CD4-positive, alpha-beta T cell (primary cell): ENCODE measurements around the gene PRR5L. TPM values are rescaled to one million over a fixed set of nuclear protein-coding genes. Genes with fewer than 3 reads are reported as not detected.

ENCODE experiments used
- ATAC-seq: fragments of 200-7000 bp; cut with Tn5 transposase; one replicate; pipeline ENCODE4 v1.10.0; 2022; ENCODE audit warnings: mild to moderate bottlenecking; ENCODE audit not compliant: poor library complexity
- CTCF ChIA-PET: fragments of 350-600 bp; sonication (Branson Sonifier 250); formaldehyde crosslinking; loops from one replicate; lab custom pipeline; 2021; ENCODE audit warnings: antibody characterized with exemption, inconsistent platforms; lab: Charles Lee
- POLR2A ChIA-PET: fragments of 350-600 bp; sonication (Branson Sonifier 250); formaldehyde crosslinking; loops from one replicate; lab custom pipeline; 2021; ENCODE audit warnings: antibody characterized with exemption, inconsistent platforms; lab: Charles Lee
- DNase-seq, 14 experiments: peaks; one replicate each; pipeline ENCODE4 v3.0.0-alpha.2; 2013 to 2020; ENCODE audit warnings: mixed read lengths in 2 of 14
- H3K27ac ChIP-seq, 2 donors: one replicate each; pipeline versions ENCODE4 v1.5.1 to v1.7.0; 2013; ENCODE audit warnings: low read length in 2 of 2, low read depth in 1 of 2, mild to moderate bottlenecking in 1 of 2
- H3K27me3 ChIP-seq, 2 experiments: 1 replicate in 1 of 2; 2 replicates in 1 of 2; pipeline versions ENCODE4 v1.6.1 to v1.7.0; 2013; ENCODE audit warnings: low read length in 2 of 2, control low read depth in 1 of 2, mild to moderate bottlenecking in 1 of 2, moderate library complexity in 1 of 2; ENCODE audit not compliant: insufficient read depth in 2 of 2, control insufficient read depth in 1 of 2
- H3K36me3 ChIP-seq: one replicate; pipeline ENCODE4 v1.6.1; 2013; ENCODE audit warnings: low read length, control low read depth; ENCODE audit not compliant: insufficient read depth
- H3K4me1 ChIP-seq: one replicate; pipeline ENCODE4 v1.6.1; 2013; ENCODE audit warnings: low read length, control low read depth; ENCODE audit not compliant: insufficient read depth
- H3K4me3 ChIP-seq: one replicate; pipeline ENCODE4 v1.5.1; 2013; ENCODE audit warnings: mild to moderate bottlenecking, low read length, moderate library complexity
- H3K9me3 ChIP-seq, 2 experiments: 1 replicate in 1 of 2; 2 replicates in 1 of 2; pipeline versions ENCODE4 v1.6.1 to v1.7.0; 2013; ENCODE audit warnings: low read length in 2 of 2, mild to moderate bottlenecking in 2 of 2, control low read depth in 1 of 2, moderate library complexity in 1 of 2; ENCODE audit not compliant: control insufficient read depth in 1 of 2, insufficient read depth in 1 of 2
- H3K27ac Mint-ChIP-seq: one replicate; pipeline ENCODE4 v1.8.0; 2020; ENCODE audit warnings: mixed read lengths
- H3K27me3 Mint-ChIP-seq: one replicate; pipeline ENCODE4 v1.8.0; 2021; ENCODE audit warnings: mixed read lengths
- H3K36me3 Mint-ChIP-seq: one replicate; pipeline ENCODE4 v1.8.0; 2021; ENCODE audit warnings: low read depth, mixed read lengths
- H3K4me1 Mint-ChIP-seq: one replicate; pipeline ENCODE4 v1.8.0; 2021; ENCODE audit warnings: low read depth, mixed read lengths
- H3K4me3 Mint-ChIP-seq: one replicate; pipeline ENCODE4 v1.8.0; 2020; ENCODE audit warnings: mild to moderate bottlenecking, mixed read lengths
- H3K9me3 Mint-ChIP-seq: one replicate; pipeline ENCODE4 v1.8.0; 2020; ENCODE audit warnings: mixed read lengths
- intact Hi-C, 2 experiments: fragments of 100-400 bp; cut with DNase I in 1 of 2; cut with micrococcal nuclease in 1 of 2; formaldehyde crosslinking; loops; one replicate each; pipeline versions ENCODE4 v1.15.1 to v1.9.0; 2023 to 2025; cut with DNase I, micrococcal nuclease
- total RNA-seq, 174 experiments: library from RNA in 2 of 174; stranded (reverse) in 2 of 174; gene quantifications; one replicate each; pipeline ENCODE4 v1.2.3 and lab custom pipeline; 2021 to 2026
- TF ChIP-seq, protein P1 (sequence below): fragments of 200-600 bp; IDR thresholded peaks from one replicate; pipeline ENCODE4 v1.8.0; 2022; ENCODE audit warnings: antibody characterized with exemption, mild to moderate bottlenecking

The PRR5L gene
- total RNA-seq, 2 experiments from 2014 or later, result 5.4 to 7.6 TPM

DNA sequence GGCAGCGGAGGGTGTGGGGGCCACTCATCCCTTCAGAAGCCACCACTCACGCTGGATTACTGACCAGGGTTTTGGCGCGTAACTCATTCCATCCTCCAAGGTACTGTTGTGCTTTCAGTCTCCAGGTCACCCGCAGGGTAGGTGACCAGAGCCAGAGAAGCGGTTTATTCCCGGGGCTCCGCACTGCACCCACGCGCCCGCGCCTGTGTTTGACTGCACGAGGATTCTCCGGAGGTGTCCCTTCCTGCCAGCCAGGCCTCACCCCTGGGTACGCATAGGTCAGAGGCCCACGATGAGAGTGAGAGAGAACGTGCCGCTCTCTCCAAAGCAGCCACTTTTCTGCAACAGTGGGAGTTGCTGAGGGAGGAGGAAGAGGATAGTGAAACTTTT, 158.5 kb downstream of the PRR5L start:
- TF ChIP-seq, protein P1, sequence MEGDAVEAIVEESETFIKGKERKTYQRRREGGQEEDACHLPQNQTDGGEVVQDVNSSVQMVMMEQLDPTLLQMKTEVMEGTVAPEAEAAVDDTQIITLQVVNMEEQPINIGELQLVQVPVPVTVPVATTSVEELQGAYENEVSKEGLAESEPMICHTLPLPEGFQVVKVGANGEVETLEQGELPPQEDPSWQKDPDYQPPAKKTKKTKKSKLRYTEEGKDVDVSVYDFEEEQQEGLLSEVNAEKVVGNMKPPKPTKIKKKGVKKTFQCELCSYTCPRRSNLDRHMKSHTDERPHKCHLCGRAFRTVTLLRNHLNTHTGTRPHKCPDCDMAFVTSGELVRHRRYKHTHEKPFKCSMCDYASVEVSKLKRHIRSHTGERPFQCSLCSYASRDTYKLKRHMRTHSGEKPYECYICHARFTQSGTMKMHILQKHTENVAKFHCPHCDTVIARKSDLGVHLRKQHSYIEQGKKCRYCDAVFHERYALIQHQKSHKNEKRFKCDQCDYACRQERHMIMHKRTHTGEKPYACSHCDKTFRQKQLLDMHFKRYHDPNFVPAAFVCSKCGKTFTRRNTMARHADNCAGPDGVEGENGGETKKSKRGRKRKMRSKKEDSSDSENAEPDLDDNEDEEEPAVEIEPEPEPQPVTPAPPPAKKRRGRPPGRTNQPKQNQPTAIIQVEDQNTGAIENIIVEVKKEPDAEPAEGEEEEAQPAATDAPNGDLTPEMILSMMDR, result no peak
- Histone ChIP-seq H3K4me1 (peaks cover 46% of the 10 kb centered on the region), H3K36me3 (peaks cover 9% of the 10 kb centered on the region), H3K27me3 (no peaks in the 10 kb centered on the region), H3K9me3 (no peaks in the 10 kb centered on the region), H3K27ac (no peak overlapping the region), H3K4me3 (no peak overlapping the region)
- Mint-ChIP-seq H3K9me3 (no peaks in the 10 kb centered on the region), H3K4me1 (peaks cover 42% of the 10 kb centered on the region), H3K4me3 (no peak overlapping the region), H3K27ac (no peak overlapping the region), H3K36me3 (peaks cover 4% of the 10 kb centered on the region), H3K27me3 (no peaks in the 10 kb centered on the region)
- ChIA-PET POLR2A (no interaction called here), CTCF (interaction anchor here (1.7 kb wide), 1 partner anchor 102 kb away, joined by 4 read pairs; no protein-coding TSS in a partner anchor)
- ATAC-seq, result no peak
- intact Hi-C loops, result loop anchor here in 1 of 2 experiments (10.0 kb wide), 1 partner anchor 100 kb away; no protein-coding TSS in a partner anchor
- DNase-seq, result no peak

DNA sequence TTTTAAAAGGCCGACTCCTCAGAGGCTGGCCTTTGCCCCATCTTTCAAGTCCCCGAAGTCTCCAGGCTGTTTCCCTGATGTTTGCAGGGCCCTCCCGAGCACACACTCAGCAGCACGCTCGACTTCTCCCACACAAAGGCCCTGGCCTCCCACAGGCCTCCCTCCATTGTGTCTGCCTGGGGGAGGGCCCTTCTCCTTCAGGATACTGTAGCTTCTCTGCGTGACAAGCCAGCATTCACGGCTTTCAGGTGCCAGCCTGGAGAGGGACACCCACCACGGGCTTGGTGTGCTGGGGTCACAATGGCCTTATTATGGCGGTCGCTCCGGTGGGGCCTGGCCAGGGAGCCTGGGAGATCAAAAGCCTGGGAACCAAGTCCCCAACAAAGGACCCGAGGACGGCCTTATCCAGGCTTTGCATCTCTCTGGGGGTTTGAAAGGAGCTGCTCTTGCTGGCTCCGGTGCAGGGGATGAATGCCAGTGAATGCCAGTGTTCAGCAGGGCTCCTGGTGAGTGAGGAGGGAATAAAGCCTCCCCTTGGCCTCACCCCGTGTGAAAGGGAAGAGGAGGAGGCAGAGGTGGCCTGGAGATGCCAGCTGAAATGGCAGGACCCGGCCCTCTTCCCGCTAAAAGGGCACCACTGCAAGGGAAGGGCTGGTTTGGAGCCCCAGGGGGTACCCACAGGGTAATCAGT, 159.0 kb downstream of the PRR5L start:
- Mint-ChIP-seq H3K4me3 (no peak overlapping the region), H3K27ac (no peak overlapping the region), H3K4me1 (peaks cover 36% of the 10 kb centered on the region), H3K27me3 (no peaks in the 10 kb centered on the region), H3K36me3 (peaks cover 4% of the 10 kb centered on the region), H3K9me3 (no peaks in the 10 kb centered on the region)
- Histone ChIP-seq H3K27me3 (no peaks in the 10 kb centered on the region), H3K4me1 (peaks cover 41% of the 10 kb centered on the region), H3K4me3 (no peak overlapping the region), H3K27ac (no peak overlapping the region), H3K36me3 (peaks cover 9% of the 10 kb centered on the region), H3K9me3 (no peaks in the 10 kb centered on the region)
- CTCF ChIA-PET, result no interaction called here
- no peak for ATAC-seq
- DNase-seq, result no peak
- POLR2A ChIA-PET, result no interaction called here
- intact Hi-C loops, result loop anchor here in 1 of 2 experiments (10.0 kb wide), 1 partner anchor 100 kb away; no protein-coding TSS in a partner anchor
- TF ChIP-seq, protein P1, result no peak

DNA sequence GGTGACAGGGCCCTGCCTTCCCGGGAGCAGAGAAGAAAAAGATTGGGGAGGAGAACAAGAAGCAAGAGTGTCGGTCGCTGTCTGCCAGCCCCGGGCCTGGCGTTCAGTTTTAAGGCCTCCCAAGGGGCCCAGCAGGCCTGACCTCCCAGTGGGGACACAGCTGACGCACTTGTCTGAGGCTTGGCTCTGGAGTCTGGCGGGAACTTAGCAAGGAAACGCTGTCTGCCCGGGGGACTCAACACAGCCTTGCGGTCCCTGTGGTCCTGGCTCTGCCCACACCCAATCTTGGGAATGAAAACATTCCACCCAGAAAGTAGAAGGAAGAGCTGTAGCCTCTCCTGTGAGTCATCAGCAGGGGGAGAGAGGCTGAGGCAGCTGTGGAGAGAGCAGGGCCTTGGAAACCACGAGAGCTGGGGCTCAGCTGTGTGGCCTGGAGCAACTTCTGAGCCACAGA, 159.6 kb downstream of the PRR5L start:
- DNase-seq (no peak), ATAC-seq (no peak)
- intact Hi-C loops, result loop anchor here in 1 of 2 experiments (10.0 kb wide), 1 partner anchor 101 kb away; no protein-coding TSS in a partner anchor
- peaks cover 38% of the 10 kb centered on the region for H3K4me1 ChIP-seq
- H3K4me3 ChIP-seq, result no peak overlapping the region
- H3K4me3 Mint-ChIP-seq, result no peak overlapping the region
- no peak overlapping the region for H3K27ac ChIP-seq
- no peaks in the 10 kb centered on the region for H3K27me3 ChIP-seq
- no peaks in the 10 kb centered on the region for H3K9me3 Mint-ChIP-seq
- ChIA-PET CTCF (no interaction called here), POLR2A (no interaction called here)
- H3K27ac Mint-ChIP-seq, result no peak overlapping the region
- H3K4me1 Mint-ChIP-seq, result peaks cover 30% of the 10 kb centered on the region
- TF ChIP-seq, protein P1, result no peak
- H3K27me3 Mint-ChIP-seq, result no peaks in the 10 kb centered on the region
- H3K36me3 ChIP-seq, result peaks cover 9% of the 10 kb centered on the region
- peaks cover 4% of the 10 kb centered on the region for H3K36me3 Mint-ChIP-seq
- no peaks in the 10 kb centered on the region for H3K9me3 ChIP-seq
